ENCODE measurements around the gene KRT9. TPM values are rescaled to one million over a fixed set of nuclear protein-coding genes. Genes with fewer than 3 reads are reported as not detected.
A peak's percentile ranks its signal among the peaks of the same experiment; 100 is the strongest.
"Not testable (repeated sequence)": the region's sequence is repeated elsewhere in the genome, so short reads cannot be mapped to it uniquely, and the experiment has no call there.

Gene KRT9
- total RNA-seq, 2 donors from 2014 or later, result not detected

DNA sequence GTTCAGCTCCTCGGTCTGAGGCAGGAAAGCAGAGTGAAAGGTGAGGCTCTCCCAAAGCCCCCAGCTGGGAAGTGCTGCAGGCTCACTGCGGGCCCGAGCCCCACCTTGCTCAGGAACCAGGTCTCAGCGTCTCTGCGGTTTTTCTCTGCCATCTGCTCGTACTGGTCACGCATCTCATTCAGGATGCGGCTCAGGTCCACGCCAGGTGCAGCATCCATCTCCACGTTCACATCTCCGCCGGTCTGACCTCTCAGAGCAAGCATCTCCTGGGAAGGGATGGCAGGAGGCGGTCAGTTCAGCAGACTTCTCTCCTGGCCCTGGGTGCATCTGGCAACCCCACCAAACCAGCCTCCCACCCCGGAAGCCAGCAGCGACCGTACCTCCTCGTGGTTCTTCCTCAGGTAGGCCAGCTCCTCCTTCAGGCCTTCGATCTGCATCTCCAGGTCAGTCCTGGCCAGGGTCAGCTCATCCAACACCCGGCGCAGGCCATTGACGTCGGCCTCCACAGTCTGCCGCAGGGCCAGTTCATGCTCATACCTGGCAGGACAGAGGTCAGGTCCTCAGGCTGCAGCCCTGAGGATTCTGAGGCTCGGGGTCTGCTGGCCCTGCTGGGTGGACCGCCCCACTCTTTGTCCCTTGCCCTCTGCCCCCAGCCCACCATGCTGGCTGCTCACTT is 39.2 kb upstream of the KRT9 start:
- ATAC-seq, result no peak
- DNase-seq, result peak; percentile 10
- intact Hi-C loops (cut with DNase I), result no loop called here

DNA sequence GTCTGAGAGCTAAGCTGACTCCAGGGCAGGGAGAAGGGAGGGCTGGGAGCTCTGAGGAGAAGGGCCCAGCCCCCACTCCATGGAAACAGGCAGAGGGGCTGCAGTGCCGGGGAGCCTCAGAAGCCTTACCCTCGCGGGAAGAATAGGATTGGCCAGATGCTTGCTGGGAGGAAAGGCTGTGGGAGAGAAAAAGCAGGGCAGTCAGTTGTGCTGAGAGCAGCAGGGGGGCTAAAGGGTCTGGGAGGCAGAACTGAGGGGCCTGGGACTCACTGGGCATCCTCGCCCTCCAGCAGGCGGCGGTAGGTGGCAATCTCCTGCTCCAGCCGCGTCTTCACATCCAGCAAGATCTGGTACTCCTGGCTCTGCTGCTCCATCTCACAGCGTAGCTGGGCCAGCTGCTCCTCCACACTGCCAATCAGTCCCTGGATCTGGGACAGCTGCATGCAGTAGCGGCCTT is 38.2 kb upstream of the KRT9 start:
- ATAC-seq; intact Hi-C loops (cut with DNase I): not testable (repeated sequence)
- peak; percentile 12 for DNase-seq

DNA sequence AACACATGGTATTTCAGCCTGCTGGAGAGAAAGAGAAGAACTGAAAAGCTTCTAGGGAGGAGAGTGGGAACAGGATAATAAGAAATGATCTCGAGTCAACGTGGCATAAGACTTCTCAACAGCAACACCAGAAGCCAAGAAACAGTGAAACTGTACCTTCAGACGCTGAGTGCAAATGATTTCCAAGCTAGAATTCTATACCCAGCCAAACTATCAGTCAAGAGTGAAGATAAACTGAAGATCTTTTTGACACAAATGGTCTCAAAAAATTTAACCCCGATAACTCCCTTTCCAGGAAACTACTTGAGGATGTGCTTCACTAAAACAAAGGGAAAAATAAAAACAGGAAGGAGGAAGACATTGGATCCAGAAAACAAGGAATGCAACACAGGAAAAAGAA is 35.1 kb upstream of the KRT9 start:
- DNase-seq; ATAC-seq; intact Hi-C loops (cut with DNase I): not testable (repeated sequence)

DNA sequence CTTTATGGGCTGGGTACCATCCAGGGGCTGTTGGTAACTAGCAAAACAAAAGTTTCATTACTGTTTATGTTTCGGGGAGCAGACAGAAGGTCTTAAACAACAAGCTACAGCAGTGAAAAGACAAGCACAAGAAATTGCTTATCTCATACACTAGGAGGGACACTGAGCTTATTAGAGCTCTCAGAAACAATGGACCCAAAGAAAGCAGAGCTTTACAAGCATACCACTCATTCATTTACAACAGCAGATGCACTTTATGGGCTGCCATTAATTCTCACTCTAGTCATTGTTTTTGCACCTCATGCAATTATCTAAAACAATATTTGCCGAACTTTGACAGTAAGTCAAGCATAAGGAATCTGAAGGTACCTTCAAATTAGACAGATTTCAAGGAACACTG is 30.7 kb upstream of the KRT9 start:
- ATAC-seq (no peak), DNase-seq (no peak)
- intact Hi-C loops (cut with DNase I), result no loop called here

DNA sequence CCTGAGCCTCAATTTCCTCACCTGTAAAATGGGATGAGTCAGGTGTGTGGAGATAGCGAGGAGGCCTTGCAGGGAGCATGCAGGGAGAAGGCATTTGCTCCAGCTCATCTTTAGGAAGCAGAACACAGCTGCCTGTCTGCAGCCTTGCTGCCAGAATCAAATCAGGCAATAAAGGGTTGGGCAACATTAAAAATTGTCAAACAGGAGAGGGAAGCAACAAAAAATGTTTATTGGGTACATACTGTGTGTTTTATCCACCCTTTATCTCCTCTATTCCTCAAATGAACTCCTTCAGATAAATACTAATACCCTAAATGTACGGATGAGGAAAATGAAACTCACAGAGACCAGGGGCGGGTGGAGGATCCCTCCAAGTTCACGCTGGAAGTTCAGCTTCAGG is 28.5 kb upstream of the KRT9 start:
- ATAC-seq, result no peak
- intact Hi-C loops (cut with DNase I), result no loop called here

DNA sequence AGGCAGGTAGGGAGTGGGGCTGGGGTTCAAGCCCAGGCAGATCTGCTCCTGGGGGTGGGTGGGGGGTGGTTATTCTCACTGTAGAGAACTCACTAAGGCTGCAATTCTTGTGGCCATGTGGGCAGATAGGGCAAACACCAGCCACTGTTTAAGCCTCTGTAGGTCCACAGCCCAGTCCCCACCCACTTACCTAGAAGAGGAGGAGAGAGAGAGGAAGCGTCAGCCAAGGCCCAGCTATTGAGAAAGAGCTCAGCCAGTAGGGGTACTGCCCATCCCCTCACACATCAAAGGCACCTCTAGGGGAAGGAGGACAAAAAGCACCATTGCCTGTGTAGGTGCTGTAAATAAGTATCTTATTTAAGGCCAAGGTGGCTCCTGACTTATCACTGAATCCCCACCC is 27.8 kb upstream of the KRT9 start:
- intact Hi-C loops (cut with DNase I), result no loop called here
- DNase-seq, result no peak
- no peak for ATAC-seq

More for the DNA sequence above, 28.5 kb upstream of the KRT9 start:
- DNase-seq, result no peak

DNA sequence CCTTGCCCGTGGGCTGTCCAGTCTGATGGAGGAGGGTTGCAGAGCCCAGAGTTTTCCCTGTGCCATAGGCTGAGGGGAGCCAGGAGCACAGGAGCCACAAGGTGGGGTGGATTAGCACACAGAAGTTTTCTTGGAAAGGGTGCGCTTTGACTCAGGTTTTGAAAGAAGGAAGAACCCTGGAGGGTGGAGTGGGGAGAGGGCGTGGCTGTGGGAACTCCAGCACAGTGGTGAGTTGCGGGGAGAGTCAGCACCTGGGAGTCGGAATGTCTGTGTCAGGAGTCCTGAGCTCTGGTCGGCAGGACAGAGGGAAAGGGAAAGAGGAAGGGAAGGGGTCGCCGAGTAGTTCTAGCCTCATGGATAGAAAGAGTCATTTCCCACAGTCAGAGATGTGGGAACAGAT is 23.7 kb upstream of the KRT9 start:
- no peak for DNase-seq
- intact Hi-C loops (cut with DNase I), result no loop called here
- ATAC-seq, result peak in 1 of 2 donors; percentile 23

DNA sequence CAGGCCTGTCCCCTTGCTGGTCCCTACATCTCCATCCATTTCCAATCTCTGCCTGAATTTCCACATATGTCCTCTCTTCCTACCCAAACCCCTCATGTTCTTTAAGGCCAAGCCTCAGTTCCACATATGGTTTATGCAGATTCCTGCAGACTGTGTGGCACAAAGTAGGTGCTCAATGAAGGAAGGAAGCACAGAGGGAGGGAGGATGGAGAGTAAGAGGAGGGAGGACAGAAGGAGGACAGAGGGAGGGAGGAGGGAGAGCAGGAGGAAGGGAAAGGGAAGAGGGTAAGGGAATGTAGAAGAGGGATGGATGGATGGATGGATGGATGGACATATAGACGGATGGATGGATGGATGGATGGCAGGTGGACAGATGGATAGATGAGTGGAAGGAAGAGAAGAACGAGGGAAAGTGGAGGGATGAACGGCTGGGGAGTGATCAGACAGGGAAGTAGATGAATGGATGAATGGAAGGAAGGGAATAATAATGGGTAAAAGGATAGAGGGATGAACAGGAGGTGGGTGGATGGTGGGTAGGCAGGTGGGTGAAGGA is 22.6 kb upstream of the KRT9 start:
- intact Hi-C loops (cut with DNase I), result no loop called here
- DNase-seq (no peak), ATAC-seq (no peak)

DNA sequence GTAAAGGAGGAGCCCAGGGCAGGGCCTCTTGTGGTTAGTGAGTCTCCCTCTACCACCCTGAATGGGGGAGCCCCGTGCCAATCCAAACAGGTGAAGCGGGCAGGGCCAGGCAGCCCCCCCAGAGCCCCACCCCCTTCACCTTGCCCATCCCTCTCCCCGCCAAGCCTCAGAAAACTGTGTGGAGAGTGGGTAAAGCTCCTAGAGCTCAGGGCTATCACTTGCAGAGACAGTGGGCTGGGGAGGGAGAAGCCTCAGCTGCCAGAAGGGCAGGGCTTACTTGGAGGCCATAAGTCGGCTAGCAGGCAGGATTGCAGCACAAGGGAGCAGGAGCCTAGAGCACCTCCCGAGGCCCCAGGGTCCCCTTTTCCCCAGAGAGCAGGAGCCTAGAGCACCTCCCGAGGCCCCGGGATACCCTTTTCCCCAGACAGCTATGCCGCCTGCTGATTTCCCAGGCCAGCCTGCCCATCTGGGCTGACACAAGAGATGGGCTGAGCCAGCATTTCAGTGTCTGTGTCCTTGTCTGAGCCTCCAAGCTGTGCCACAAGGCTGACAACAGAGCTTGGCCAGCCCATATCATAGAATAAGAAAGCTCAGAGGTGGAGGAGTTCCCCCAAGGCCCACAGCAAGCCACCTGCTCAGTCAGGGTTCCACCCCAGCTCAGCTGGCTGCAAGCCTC is 21.6 kb upstream of the KRT9 start:
- intact Hi-C loops (cut with DNase I), result no loop called here
- ATAC-seq, result peak in 1 of 2 donors; percentile 87
- DNase-seq, result no peak

DNA sequence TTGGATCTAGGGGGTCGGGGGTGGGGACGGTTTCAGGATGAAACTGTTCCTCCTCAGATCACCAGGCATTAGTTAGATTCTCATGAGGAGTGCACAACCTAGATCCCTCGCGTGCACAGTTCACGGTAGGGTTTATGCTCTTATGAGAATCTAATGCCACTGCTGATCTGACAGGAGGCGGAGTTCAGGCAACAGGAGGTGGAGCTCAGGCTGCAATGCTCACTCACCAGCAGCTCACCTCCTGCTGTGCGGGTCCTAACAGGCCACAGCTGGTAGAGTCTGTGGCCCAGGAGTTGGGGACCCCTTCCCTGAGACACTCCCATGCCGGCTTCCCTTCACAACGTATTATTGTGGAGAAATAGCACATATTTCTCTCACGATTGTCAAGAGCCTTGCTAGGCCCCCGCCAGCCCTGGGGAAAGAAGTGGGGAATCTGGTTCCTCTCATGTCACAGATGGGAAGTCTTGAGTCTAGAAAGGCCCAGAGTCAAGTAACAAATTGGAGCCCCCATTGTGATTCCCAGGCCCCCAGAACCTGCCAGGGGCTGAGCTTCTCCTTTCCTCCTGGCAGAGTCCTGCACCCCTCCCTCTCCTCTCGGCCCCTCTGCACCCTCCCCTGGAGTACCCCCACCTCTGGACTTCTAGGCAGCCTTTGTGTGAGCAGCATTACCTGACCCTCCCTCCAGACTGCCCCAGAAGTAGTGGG is 20.9 kb upstream of the KRT9 start:
- ATAC-seq (peak in 1 of 2 donors; percentile 15), DNase-seq (no peak)
- intact Hi-C loops (cut with DNase I), result no loop called here

DNA sequence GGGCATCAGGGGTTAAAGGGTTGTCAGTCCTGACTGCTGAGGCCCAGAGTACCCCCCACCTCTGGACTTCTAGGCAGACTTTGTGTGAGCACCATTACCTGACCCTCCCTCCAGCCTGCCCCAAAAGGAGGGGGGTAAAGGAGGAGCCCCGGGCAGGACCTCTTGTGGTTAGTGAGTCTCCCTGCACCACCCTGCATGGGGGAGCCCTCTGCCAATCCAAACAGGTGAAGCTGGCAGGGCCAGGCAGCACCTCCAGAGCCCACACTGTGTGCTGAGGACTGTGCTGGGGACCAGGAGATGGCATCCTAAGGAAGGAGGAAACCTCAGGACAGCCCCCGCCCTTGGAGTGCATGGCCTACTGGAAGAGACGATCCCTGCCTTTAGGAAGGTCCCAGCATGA is 17.4 kb upstream of the KRT9 start:
- intact Hi-C loops (cut with DNase I), result no loop called here
- DNase-seq (no peak), ATAC-seq (peak in 1 of 2 donors; percentile 18)

DNA sequence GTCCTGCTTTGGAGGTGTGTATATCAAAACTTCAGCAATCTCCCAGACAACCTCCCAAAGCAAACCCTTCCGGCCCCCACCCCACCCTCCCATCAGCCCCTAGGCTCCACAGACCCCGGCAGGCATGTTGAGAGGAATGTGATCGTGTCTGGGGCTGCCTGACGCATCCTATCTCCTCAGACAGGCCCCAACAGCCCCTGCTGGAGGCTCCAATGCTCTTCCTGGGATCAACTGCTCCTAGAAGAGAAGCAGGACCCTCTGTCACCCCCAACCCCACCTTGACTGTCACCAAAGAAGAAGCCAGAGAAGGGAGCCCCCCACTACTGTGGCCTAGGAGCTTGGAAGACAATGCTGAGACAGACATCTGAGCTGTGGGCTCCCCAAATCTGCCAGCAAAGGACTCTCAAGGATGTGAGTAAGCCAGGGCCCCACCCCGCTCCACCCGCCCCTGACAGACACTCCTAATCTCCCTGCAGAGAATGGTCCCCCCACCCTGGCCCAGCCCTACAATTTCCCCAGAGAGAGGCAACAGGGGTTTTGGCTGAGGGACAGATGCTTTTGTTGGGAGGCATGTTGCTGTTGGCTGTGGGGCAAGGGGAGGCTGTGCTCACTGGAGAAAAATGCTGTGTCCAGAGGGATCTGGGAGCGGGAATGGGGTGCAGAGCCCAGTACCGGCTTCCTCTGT is 16.4 kb upstream of the KRT9 start:
- DNase-seq (no peak), ATAC-seq (peak in 1 of 2 donors; percentile 55)
- intact Hi-C loops (cut with DNase I), result no loop called here

DNA sequence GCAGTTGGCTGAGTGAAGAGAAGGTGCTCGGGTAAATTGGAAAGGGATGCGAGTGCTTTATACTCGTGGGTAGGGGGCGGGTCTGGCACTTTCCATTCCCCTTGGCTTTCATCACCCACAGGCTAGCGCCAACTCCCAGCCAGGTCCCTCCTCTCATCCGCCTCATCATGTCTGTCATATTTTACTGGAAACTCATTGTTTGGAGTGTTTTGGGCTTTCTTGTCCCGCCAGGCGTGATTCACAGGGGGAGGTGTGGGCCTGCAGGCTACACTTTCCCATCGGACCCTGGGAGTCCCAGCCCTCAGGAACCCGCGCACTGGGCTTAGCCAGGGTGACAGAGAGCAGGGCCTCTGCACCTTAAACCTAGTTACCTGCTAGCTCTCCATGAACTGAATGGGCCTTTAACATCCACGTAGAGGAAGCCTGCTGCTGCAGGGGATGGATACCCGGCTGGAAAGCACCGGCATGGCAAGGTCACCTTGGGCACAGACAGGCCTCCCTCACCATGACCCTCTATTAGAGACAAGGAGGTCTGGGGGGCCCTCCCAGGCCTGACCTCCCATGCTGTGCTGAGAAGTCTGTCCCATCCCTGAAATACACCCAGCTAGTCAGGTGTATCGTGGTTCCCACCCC is 15.1 kb upstream of the KRT9 start, which contains the start of gene KRT14:
TSS of gene KRT14 (minus strand) at position 33 of the 633 bp plus-strand sequence. CDS start 61 bp downstream, outside the sequence.
- ATAC-seq (no peak), DNase-seq (no peak)
- intact Hi-C loops (cut with DNase I), result no loop called here

DNA sequence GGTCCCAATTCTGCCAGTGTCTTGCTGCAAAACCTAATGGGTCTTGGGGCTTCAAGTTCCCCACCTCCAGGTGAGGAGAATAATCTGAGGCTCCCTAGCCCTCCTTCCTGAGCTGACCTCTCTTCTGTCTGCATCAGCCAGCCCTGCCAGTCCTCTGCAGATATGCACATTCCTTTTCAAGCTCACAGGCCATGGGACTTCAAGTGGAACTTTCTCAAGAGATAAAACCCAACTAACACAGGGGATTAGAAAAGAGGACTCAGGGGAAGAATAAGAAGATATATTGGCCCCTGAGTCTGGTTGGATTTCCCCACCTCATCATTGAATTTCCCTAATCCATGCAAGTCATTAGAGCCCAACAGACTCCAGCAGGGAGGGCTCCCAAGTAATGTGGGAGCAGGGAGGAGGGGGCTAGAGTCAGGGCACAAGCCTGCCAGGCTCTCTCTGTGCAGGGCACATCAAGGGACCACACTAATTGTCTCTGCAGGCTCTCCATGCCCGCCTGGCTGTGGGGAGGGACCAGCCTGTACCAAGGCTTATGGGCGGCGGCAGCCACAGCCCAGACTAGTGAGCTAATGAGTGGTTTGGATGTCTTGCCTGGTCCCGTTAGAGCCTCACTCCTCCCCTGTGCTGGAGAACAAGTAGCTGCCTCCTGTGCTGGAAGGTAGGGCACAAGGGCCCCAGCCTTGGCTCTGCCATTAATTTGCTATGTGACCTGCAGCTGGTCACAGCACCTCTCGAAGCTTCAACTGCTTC is 13.6 kb upstream of the KRT9 start:
- no peak for DNase-seq

DNA sequence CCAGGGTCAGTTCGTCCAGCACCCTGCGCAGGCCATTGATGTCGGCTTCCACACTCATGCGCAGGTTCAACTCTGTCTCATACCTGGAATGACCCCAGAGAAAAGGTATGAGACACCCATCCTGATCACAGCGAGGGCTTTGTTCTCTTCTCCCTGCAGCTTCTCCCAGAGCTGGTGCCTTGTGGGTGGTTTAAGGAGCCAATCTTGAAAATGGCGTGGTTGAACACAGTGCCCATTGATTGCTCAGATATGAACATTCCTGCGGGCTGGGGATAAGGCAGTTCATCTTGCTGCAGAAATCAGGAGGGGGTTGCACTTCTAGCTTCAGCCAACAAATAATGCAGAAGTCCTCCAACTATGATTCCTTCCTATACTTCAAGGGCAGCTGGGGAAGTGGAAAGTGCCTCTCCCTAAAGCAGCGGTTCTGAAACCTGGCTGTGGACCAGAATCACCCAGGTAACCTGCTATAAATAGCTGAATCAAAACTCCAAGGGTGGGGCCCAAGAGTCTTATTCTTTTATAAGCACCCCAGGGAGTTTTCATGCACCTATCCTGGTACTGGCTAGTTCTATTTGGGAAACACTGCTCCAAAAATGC is 12.6 kb upstream of the KRT9 start:
- DNase-seq; ATAC-seq; intact Hi-C loops (cut with DNase I): not testable (repeated sequence)

More for the DNA sequence above, 13.6 kb upstream of the KRT9 start:
- intact Hi-C loops (cut with DNase I), result no loop called here
- ATAC-seq, result no peak

DNA sequence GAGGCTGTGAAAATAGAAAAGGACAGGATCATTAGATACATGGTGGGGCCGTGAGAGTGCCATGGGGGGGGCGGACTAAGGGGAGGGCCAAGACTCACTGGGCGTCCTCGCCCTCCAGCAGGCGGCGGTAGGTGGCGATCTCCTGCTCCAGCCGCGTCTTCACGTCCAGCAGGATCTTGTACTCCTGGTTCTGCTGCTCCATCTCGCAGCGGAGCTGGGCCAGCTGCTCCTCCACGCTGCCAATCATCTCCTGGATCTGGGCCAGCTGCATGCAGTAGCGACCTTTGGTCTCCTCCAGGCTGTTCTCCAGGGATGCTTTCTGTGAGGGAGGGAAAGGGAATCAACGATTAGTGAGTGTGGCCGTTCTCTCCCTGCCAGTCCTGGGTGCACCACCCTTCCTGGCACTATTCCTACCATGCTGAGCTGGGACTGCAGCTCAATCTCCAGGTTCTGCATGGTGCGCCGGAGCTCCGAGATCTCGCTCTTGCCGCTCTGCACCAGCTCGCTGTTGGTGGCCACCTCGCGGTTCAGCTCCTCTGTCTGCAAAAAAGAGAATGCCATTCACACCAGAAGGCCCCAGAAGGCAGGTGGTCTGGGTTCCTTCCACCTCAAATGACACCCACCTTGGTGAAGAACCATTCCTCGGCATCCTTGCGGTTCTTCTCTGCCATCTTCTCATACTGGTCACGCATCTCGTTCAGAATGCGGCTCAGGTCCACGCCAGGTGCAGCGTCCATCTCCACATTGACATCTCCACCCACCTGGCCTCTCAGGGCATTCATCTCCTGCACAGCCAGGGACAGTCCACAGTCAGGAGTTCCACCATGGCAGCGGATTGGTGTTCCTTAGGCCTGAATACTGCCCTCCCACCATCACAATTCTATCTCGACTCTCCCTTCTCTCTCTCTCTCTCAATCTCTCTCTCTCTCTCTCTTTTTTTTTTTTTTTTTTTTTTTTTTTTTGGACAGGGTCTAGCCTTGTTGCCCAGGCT is 11.6 kb upstream of the KRT9 start:
- ATAC-seq, result peak in 1 of 2 donors; percentile 3
- DNase-seq, result no peak
- intact Hi-C loops (cut with DNase I), result no loop called here

Data from left cardiac atrium (tissue), 4 donors.